Measurements from ENCODE around the gene CD9. TPM values are rescaled to one million over a fixed set of nuclear protein-coding genes. Genes with fewer than 3 reads are reported as not detected.

CD9 gene
- polyA plus RNA-seq, 1 of the 3 experiments (the other 2 are of a cell fraction), result 76.6 TPM

- no peak overlapping the region for H3K9ac ChIP-seq
- CTCF ChIA-PET, result interaction anchor here (1.6 to 2.2 kb wide), 2 partner anchors 32 to 115 kb away, joined by 3 to 7 read pairs; no protein-coding TSS in a partner anchor
Observed at GRCh38 chr12:6163416-6164060, 36.7 kb upstream of the CD9 start.

GRCh38 chr12:6165395-6165794 is 34.8 kb upstream of the CD9 start:
- H3K27ac ChIP-seq (ENCODE audit: low read depth in 2 of 2, low read length in 1 of 2), result no peak overlapping the region
- H4K20me1 ChIP-seq (ENCODE audit: insufficient read depth), result no peaks in the 10 kb centered on the region
- H3K4me1 ChIP-seq (ENCODE audit: control insufficient read depth in 1 of 2, insufficient read depth in 2 of 2, low read depth in 1 of 2, low read length in 1 of 2), result peaks cover 20 to 24% of the 10 kb centered on the region in 2 experiments; a peak in 3 of 4 replicates
- H3F3A ChIP-seq (replicated peaks; ENCODE audit: insufficient read depth), result peaks cover 19% of the 10 kb centered on the region
- H2AFZ ChIP-seq (ENCODE audit: low read depth), result no peak overlapping the region
- no peaks in the 10 kb centered on the region for H3K79me2 ChIP-seq (ENCODE audit: insufficient read depth)
- no peak overlapping the region for H3K4me3 ChIP-seq (ENCODE audit: low read depth in 2 of 2, low read length in 1 of 2)
- POLR2A ChIA-PET, result no interaction called here
- no peaks in the 10 kb centered on the region for H3K36me3 ChIP-seq (replicated peaks in 1 of 2; ENCODE audit: control insufficient read depth in 1 of 2, insufficient read depth in 2 of 2, low read length in 1 of 2)
- TF ChIP-seq GABPA (IDR thresholded peaks at IDR 0.05; ENCODE audit: low read depth) (no peak), EP300 (IDR thresholded peaks at IDR 0.05; ENCODE audit: borderline replicate concordance in 1 of 2, low read depth in 1 of 2, low read length in 1 of 2) (no peak), REST (IDR thresholded peaks at IDR 0.05; ENCODE audit: low read depth, low read length) (peak; percentile 65; the same call in 1 of the 2 replicates), TEAD4 (IDR thresholded peaks at IDR 0.05; ENCODE audit: borderline replicate concordance, insufficient read depth) (no peak), RCOR1 (IDR thresholded peaks at IDR 0.05; ENCODE audit: low read length) (no peak), NFIC (IDR thresholded peaks at IDR 0.05; ENCODE audit: borderline replicate concordance) (no peak), ELF1 (IDR thresholded peaks at IDR 0.05) (no peak)
- H3K9ac ChIP-seq, result no peak overlapping the region
- H3K9me2 ChIP-seq, result no peaks in the 10 kb centered on the region
- 88% methylated on average over 2 of the region's 2 CpGs for WGBS (ENCODE audit: low lambda C conversion rate)
- H3K27me3 ChIP-seq (ENCODE audit: insufficient read depth), result no peaks in the 10 kb centered on the region
- no peak overlapping the region for H3K4me2 ChIP-seq
- no peaks in the 10 kb centered on the region for H3K9me3 ChIP-seq
- no peak for DNase-seq
- CTCF ChIA-PET, result interaction anchor here (0.6 to 0.9 kb wide), 2 partner anchors 30 kb away, joined by 3 read pairs; no protein-coding TSS in a partner anchor

More at GRCh38 chr12:6163416-6164060, 36.7 kb upstream of the CD9 start:
- Histone ChIP-seq H3K27me3 (ENCODE audit: insufficient read depth) (no peaks in the 10 kb centered on the region), H3K4me2 (no peak overlapping the region), H3K4me3 (ENCODE audit: low read depth in 2 of 2, low read length in 1 of 2) (no peak overlapping the region), H3F3A (replicated peaks; ENCODE audit: insufficient read depth) (peaks cover 19% of the 10 kb centered on the region), H2AFZ (ENCODE audit: low read depth) (no peak overlapping the region), H3K4me1 (ENCODE audit: control insufficient read depth in 1 of 2, insufficient read depth in 2 of 2, low read depth in 1 of 2, low read length in 1 of 2) (peaks cover 17 to 28% of the 10 kb centered on the region in 2 experiments; a peak in 3 of 4 replicates), H3K27ac (ENCODE audit: low read depth in 2 of 2, low read length in 1 of 2) (peak overlapping the region in 1 of 2 experiments; percentile 0; a peak in 1 of 4 replicates), H3K9me2 (no peaks in the 10 kb centered on the region), H3K36me3 (replicated peaks in 1 of 2; ENCODE audit: control insufficient read depth in 1 of 2, insufficient read depth in 2 of 2, low read length in 1 of 2) (no peaks in the 10 kb centered on the region), H3K79me2 (ENCODE audit: insufficient read depth) (no peaks in the 10 kb centered on the region), H4K20me1 (ENCODE audit: insufficient read depth) (no peaks in the 10 kb centered on the region), H3K9me3 (no peaks in the 10 kb centered on the region)
- POLR2A ChIA-PET, result no interaction called here
- no peak for TF ChIP-seq NRF1 (IDR thresholded peaks at IDR 0.05; ENCODE audit: low read depth, low read length)
- no peak for TF ChIP-seq YY1 (IDR thresholded peaks at IDR 0.05; ENCODE audit: low read depth)
- no peak for TF ChIP-seq RCOR1 (IDR thresholded peaks at IDR 0.05; ENCODE audit: low read length)
- no peak for TF ChIP-seq EZH2phosphoT487 (IDR thresholded peaks at IDR 0.05; ENCODE audit: borderline replicate concordance, low read depth)
- TF ChIP-seq MXI1 (IDR thresholded peaks at IDR 0.05; ENCODE audit: low read depth, low read length), result no peak
- no peak for TF ChIP-seq RXRA (IDR thresholded peaks at IDR 0.05; ENCODE audit: borderline replicate concordance, low read depth)
- TF ChIP-seq MEF2A (IDR thresholded peaks at IDR 0.05; ENCODE audit: borderline replicate concordance, low read depth), result no peak
- no peak for TF ChIP-seq POLR2AphosphoS5 (IDR thresholded peaks at IDR 0.05; ENCODE audit: low read depth, low read length)
- TF ChIP-seq USF1 (IDR thresholded peaks at IDR 0.05; ENCODE audit: borderline replicate concordance, low read depth), result no peak
- no peak for TF ChIP-seq MAX (IDR thresholded peaks at IDR 0.05; ENCODE audit: low read depth)
- no peak for TF ChIP-seq PBX3 (IDR thresholded peaks at IDR 0.05)
- TF ChIP-seq FOXJ3 (CRISPR knock-in tag; IDR thresholded peaks at IDR 0.05), result no peak
- TF ChIP-seq CHD2 (IDR thresholded peaks at IDR 0.05; ENCODE audit: low read length, partially characterized antibody), result no peak
- TF ChIP-seq EP300 (IDR thresholded peaks at IDR 0.05; ENCODE audit: borderline replicate concordance in 1 of 2, low read depth in 1 of 2, low read length in 1 of 2), result no peak
- TF ChIP-seq GABPA (IDR thresholded peaks at IDR 0.05; ENCODE audit: low read depth), result no peak
- TF ChIP-seq FOSL2 (IDR thresholded peaks at IDR 0.05; ENCODE audit: borderline replicate concordance, low read depth), result no peak
- TF ChIP-seq TAF1 (IDR thresholded peaks at IDR 0.05; ENCODE audit: borderline replicate concordance, low read depth, low read length), result no peak
- DNase-seq, result no peak
- WGBS (ENCODE audit: low lambda C conversion rate), result 89% methylated on average over 7 of the region's 8 CpGs
